Measurements from ENCODE around the gene GABARAPL2.
"Not testable (repeated sequence)": the region's sequence is repeated elsewhere in the genome, so short reads cannot be mapped to it uniquely, and the experiment has no call there.

GABARAPL2 gene

GRCh38 chr16:75566040-75566757 is at the start of gene GABARAPL2:
Gene GABARAPL2 (plus strand): TSS chr16:75566379. CDS start chr16:75566487, 108 bp downstream.
- DNase-seq (ENCODE audit: low spot score): peak; percentile 84

- DNase-seq (ENCODE audit: low spot score): no peak
Observed at GRCh38 chr16:75519175-75519574, 47.0 kb upstream of the GABARAPL2 start.

- DNase-seq (ENCODE audit: low spot score): no peak
Observed at GRCh38 chr16:75526032-75526790, 40.0 kb upstream of the GABARAPL2 start.

GRCh38 chr16:75527825-75528299 is 38.3 kb upstream of the GABARAPL2 start:
- DNase-seq (ENCODE audit: low spot score): no peak

- no peak for DNase-seq (ENCODE audit: low spot score)
Observed at GRCh38 chr16:75529056-75529905, 36.9 kb upstream of the GABARAPL2 start.

GRCh38 chr16:75529959-75530358 is 36.2 kb upstream of the GABARAPL2 start:
- DNase-seq (ENCODE audit: low spot score): no peak

GRCh38 chr16:75532142-75532765 is 33.9 kb upstream of the GABARAPL2 start:
- no peak for DNase-seq (ENCODE audit: low spot score)

- DNase-seq (ENCODE audit: low spot score): no peak
Observed at GRCh38 chr16:75532791-75533190, 33.4 kb upstream of the GABARAPL2 start.

GRCh38 chr16:75534560-75535205 is 31.5 kb upstream of the GABARAPL2 start:
- DNase-seq (ENCODE audit: low spot score): peak; percentile 16

- no peak for DNase-seq (ENCODE audit: low spot score)
Observed at GRCh38 chr16:75535211-75535843, 30.9 kb upstream of the GABARAPL2 start.

- DNase-seq (ENCODE audit: low spot score): no peak
Observed at GRCh38 chr16:75535901-75536300, 30.3 kb upstream of the GABARAPL2 start, which contains the start of gene CHST5. Gene CHST5 (minus strand): TSS chr16:75536108. CDS start chr16:75530384, 5,724 bp downstream.

- no peak for DNase-seq (ENCODE audit: low spot score)
Observed at GRCh38 chr16:75537776-75538175, 28.4 kb upstream of the GABARAPL2 start.

- DNase-seq (ENCODE audit: low spot score): not testable (repeated sequence)
Observed at GRCh38 chr16:75538882-75539565, 27.2 kb upstream of the GABARAPL2 start.

- DNase-seq (ENCODE audit: low spot score): no peak
Observed at GRCh38 chr16:75541236-75541635, 24.9 kb upstream of the GABARAPL2 start.

GRCh38 chr16:75542462-75542861 is 23.7 kb upstream of the GABARAPL2 start:
- not testable (repeated sequence) for DNase-seq (ENCODE audit: low spot score)

- not testable (repeated sequence) for DNase-seq (ENCODE audit: low spot score)
Observed at GRCh38 chr16:75545879-75546278, 20.3 kb upstream of the GABARAPL2 start.

- DNase-seq (ENCODE audit: low spot score): no peak
Observed at GRCh38 chr16:75546293-75546692, 19.9 kb upstream of the GABARAPL2 start.

- not testable (repeated sequence) for DNase-seq (ENCODE audit: low spot score)
Observed at GRCh38 chr16:75548456-75548855, 17.7 kb upstream of the GABARAPL2 start.

- DNase-seq (ENCODE audit: low spot score): peak; percentile 71
Observed at GRCh38 chr16:75550211-75550662, 15.9 kb upstream of the GABARAPL2 start.

- no peak for DNase-seq (ENCODE audit: low spot score)
Observed at GRCh38 chr16:75552951-75553350, 13.2 kb upstream of the GABARAPL2 start.

All from kidney tubule cell (primary cell).